ENCODE measurements around the gene MRTO4. TPM values are rescaled to one million over a fixed set of nuclear protein-coding genes. Genes with fewer than 3 reads are reported as not detected.
"Not testable (repeated sequence)": the region's sequence is repeated elsewhere in the genome, so short reads cannot be mapped to it uniquely, and the experiment has no call there.

The MRTO4 gene
- total and polyA plus RNA-seq, 2 experiments from 2014 or later: 20.8 to 24.9 TPM

- H4K20me1 ChIP-seq (ENCODE audit: insufficient read depth, poor library complexity, severe bottlenecking): peaks cover 8% of the 10 kb centered on the region
- no peak for DNase-seq (ENCODE audit: low spot score)
- no peaks in the 10 kb centered on the region for H3K9me3 ChIP-seq (ENCODE audit: low read depth)
- H3K27me3 ChIP-seq: no peaks in the 10 kb centered on the region
- TF ChIP-seq EZH2 (IDR thresholded peaks at IDR 0.05; ENCODE audit: borderline replicate concordance): no peak
- TF ChIP-seq EZH2phosphoT487 (IDR thresholded peaks at IDR 0.05; ENCODE audit: low read depth, severe bottlenecking, unreplicated experiment): no peak
- peak overlapping the region; percentile 77 for H3K4me2 ChIP-seq
- H3K79me2 ChIP-seq: peaks cover 70% of the 10 kb centered on the region
- no peak overlapping the region for H3K27ac ChIP-seq
- no peaks in the 10 kb centered on the region for H3K36me3 ChIP-seq (replicated peaks; ENCODE audit: insufficient read depth, low read depth)
- H2AFZ ChIP-seq: no peak overlapping the region
- H3K4me3 ChIP-seq: no peak overlapping the region
- WGBS (ENCODE audit: low lambda C conversion rate, missing lambda C conversion rate): 100% methylated on average over 1 of the region's 1 CpG
- H3K4me1 ChIP-seq (ENCODE audit: insufficient read depth): peaks cover 23% of the 10 kb centered on the region
- H3K9me2 ChIP-seq (replicated peaks; ENCODE audit: insufficient read depth): no peaks in the 10 kb centered on the region
Measured at GRCh38 chr1:19213580-19213979, 38.0 kb upstream of the MRTO4 start.

GRCh38 chr1:19216585-19216984, 35.0 kb upstream of the MRTO4 start:
- H3K36me3 ChIP-seq (replicated peaks; ENCODE audit: insufficient read depth, low read depth): not testable (repeated sequence)
- WGBS (ENCODE audit: low lambda C conversion rate, missing lambda C conversion rate): 98% methylated on average over 4 of the region's 4 CpGs
- peaks cover 48% of the 10 kb centered on the region for H3K79me2 ChIP-seq

GRCh38 chr1:19219451-19219850, 32.2 kb upstream of the MRTO4 start:
- no peaks in the 10 kb centered on the region for H3K9me2 ChIP-seq (replicated peaks; ENCODE audit: insufficient read depth)
- 80% methylated on average over 7 of the region's 7 CpGs for WGBS (ENCODE audit: low lambda C conversion rate, missing lambda C conversion rate)
- no peaks in the 10 kb centered on the region for H4K20me1 ChIP-seq (ENCODE audit: insufficient read depth, poor library complexity, severe bottlenecking)

More at GRCh38 chr1:19216585-19216984, 35.0 kb upstream of the MRTO4 start:
- not testable (repeated sequence) for H3K4me2 ChIP-seq; DNase-seq (ENCODE audit: low spot score); H3K27ac ChIP-seq; H4K20me1 ChIP-seq (ENCODE audit: insufficient read depth, poor library complexity, severe bottlenecking); H3K4me3 ChIP-seq; H3K27me3 ChIP-seq; H3K9me3 ChIP-seq (ENCODE audit: low read depth); H3K9me2 ChIP-seq (replicated peaks; ENCODE audit: insufficient read depth); H2AFZ ChIP-seq
- peaks cover 20% of the 10 kb centered on the region for H3K4me1 ChIP-seq (ENCODE audit: insufficient read depth)

GRCh38 chr1:19220080-19220846, 31.3 kb upstream of the MRTO4 start:
- H2AFZ ChIP-seq: no peak overlapping the region
- H3K9me2 ChIP-seq (replicated peaks; ENCODE audit: insufficient read depth): no peaks in the 10 kb centered on the region
- no peaks in the 10 kb centered on the region for H4K20me1 ChIP-seq (ENCODE audit: insufficient read depth, poor library complexity, severe bottlenecking)
- H3K9me3 ChIP-seq (ENCODE audit: low read depth): no peaks in the 10 kb centered on the region
- peaks cover 13% of the 10 kb centered on the region for H3K79me2 ChIP-seq
- no peaks in the 10 kb centered on the region for H3K27me3 ChIP-seq
- no peak overlapping the region for H3K4me2 ChIP-seq
- no peaks in the 10 kb centered on the region for H3K36me3 ChIP-seq (replicated peaks; ENCODE audit: insufficient read depth, low read depth)
- DNase-seq (ENCODE audit: low spot score): no peak
- no peaks in the 10 kb centered on the region for H3K4me1 ChIP-seq (ENCODE audit: insufficient read depth)
- peak overlapping the region; percentile 34 for H3K27ac ChIP-seq
- H3K4me3 ChIP-seq: no peak overlapping the region
- TF ChIP-seq CTCF (IDR thresholded peaks at IDR 0.05; ENCODE audit: poor library complexity) (no peak), EZH2phosphoT487 (IDR thresholded peaks at IDR 0.05; ENCODE audit: low read depth, severe bottlenecking, unreplicated experiment) (no peak), EZH2 (IDR thresholded peaks at IDR 0.05; ENCODE audit: borderline replicate concordance) (no peak)
- 94% methylated on average over 8 of the region's 8 CpGs for WGBS (ENCODE audit: low lambda C conversion rate, missing lambda C conversion rate)

More at GRCh38 chr1:19219451-19219850, 32.2 kb upstream of the MRTO4 start:
- H3K27ac ChIP-seq: no peak overlapping the region
- no peak for DNase-seq (ENCODE audit: low spot score)
- no peaks in the 10 kb centered on the region for H3K4me1 ChIP-seq (ENCODE audit: insufficient read depth)
- TF ChIP-seq EZH2phosphoT487 (IDR thresholded peaks at IDR 0.05; ENCODE audit: low read depth, severe bottlenecking, unreplicated experiment): no peak
- TF ChIP-seq CTCF (IDR thresholded peaks at IDR 0.05; ENCODE audit: poor library complexity): no peak
- no peak for TF ChIP-seq EZH2 (IDR thresholded peaks at IDR 0.05; ENCODE audit: borderline replicate concordance)
- H3K4me2 ChIP-seq: no peak overlapping the region
- H3K4me3 ChIP-seq: no peak overlapping the region
- H3K36me3 ChIP-seq (replicated peaks; ENCODE audit: insufficient read depth, low read depth): no peaks in the 10 kb centered on the region
- no peak overlapping the region for H2AFZ ChIP-seq
- no peaks in the 10 kb centered on the region for H3K27me3 ChIP-seq
- H3K9me3 ChIP-seq (ENCODE audit: low read depth): no peaks in the 10 kb centered on the region
- H3K79me2 ChIP-seq: peaks cover 20% of the 10 kb centered on the region
